Daoy (cell line): ENCODE data around the gene FOXL1. TPM values are rescaled to one million over a fixed set of nuclear protein-coding genes. Genes with fewer than 3 reads are reported as not detected.

Experiments
- DNase-seq: peaks from one replicate; pipeline ENCODE4 v3.0.0-alpha.2; 2015; ENCODE audit warnings: low read depth
- total RNA-seq: library from RNA; depleted of rRNA; stranded (reverse); fragments of >200 nt; shearing (Covaris generic); gene quantifications from 2 replicates; pipeline ENCODE4 v1.2.3, GENCODE V29; 2014; rRNA removed

The FOXL1 gene
- 4.9 and 5.0 TPM in 2 replicates for total RNA-seq

GRCh38 chr16:86578061-86578599 is at the start of gene FOXL1:
FOXL1 (plus strand) TSS chr16:86578549; CDS start chr16:86578724, 175 bp downstream.
- DNase-seq, result peak; percentile 77

GRCh38 chr16:86529160-86529559 is 49.2 kb upstream of the FOXL1 start:
- DNase-seq, result peak; percentile 53

GRCh38 chr16:86530251-86531190 is 47.8 kb upstream of the FOXL1 start:
- no peak for DNase-seq

GRCh38 chr16:86531191-86531545 is 47.2 kb upstream of the FOXL1 start:
- no peak for DNase-seq

GRCh38 chr16:86531641-86532525 is 46.5 kb upstream of the FOXL1 start:
- no peak for DNase-seq

- no peak for DNase-seq
Measured at GRCh38 chr16:86532526-86532815, 45.9 kb upstream of the FOXL1 start.

- DNase-seq, result no peak
Measured at GRCh38 chr16:86533076-86533475, 45.3 kb upstream of the FOXL1 start.

GRCh38 chr16:86533767-86534351 is 44.5 kb upstream of the FOXL1 start:
- DNase-seq, result no peak

- DNase-seq, result no peak
Measured at GRCh38 chr16:86534779-86535615, 43.4 kb upstream of the FOXL1 start.

- no peak for DNase-seq
Measured at GRCh38 chr16:86536621-86537020, 41.7 kb upstream of the FOXL1 start.

- no peak for DNase-seq
Measured at GRCh38 chr16:86537486-86537885, 40.9 kb upstream of the FOXL1 start.

- no peak for DNase-seq
Measured at GRCh38 chr16:86538196-86538780, 40.1 kb upstream of the FOXL1 start.

GRCh38 chr16:86540894-86541293 is 37.5 kb upstream of the FOXL1 start:
- DNase-seq, result no peak

- no peak for DNase-seq
Measured at GRCh38 chr16:86541560-86541959, 36.8 kb upstream of the FOXL1 start.

- no peak for DNase-seq
Measured at GRCh38 chr16:86542756-86543750, 35.3 kb upstream of the FOXL1 start.

- DNase-seq, result no peak
Measured at GRCh38 chr16:86545481-86545880, 32.9 kb upstream of the FOXL1 start.

- no peak for DNase-seq
Measured at GRCh38 chr16:86545954-86546637, 32.3 kb upstream of the FOXL1 start.

GRCh38 chr16:86546638-86547013 is 31.7 kb upstream of the FOXL1 start:
- DNase-seq, result no peak

GRCh38 chr16:86547286-86547685 is 31.1 kb upstream of the FOXL1 start:
- no peak for DNase-seq
